ENCODE data around the gene PRKCE. TPM values are rescaled to one million over a fixed set of nuclear protein-coding genes. Genes with fewer than 3 reads are reported as not detected.
"Not testable (repeated sequence)": the region's sequence is repeated elsewhere in the genome, so short reads cannot be mapped to it uniquely, and the experiment has no call there.

PRKCE gene
- polyA plus RNA-seq, 3 donors: 8.3 to 9.2 (median 8.7) TPM

DNA sequence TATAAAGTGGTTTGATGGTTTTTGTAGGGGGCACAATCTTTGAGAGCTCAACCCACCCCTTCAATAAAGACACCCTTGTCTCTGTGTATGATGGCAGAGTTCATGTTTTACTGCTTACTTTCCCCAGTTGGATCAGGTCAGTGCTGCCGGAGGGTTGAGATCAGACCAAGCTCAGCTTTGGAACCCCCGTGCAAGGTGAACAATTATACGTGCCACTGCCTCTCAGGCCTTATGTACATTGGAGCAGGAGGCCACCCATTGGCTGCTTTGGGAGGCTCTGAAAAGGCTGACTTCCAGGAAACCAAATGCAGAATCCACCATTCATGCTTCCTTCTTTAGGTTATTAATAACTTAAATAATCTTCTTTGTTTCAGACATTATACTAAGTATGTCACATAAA, 542.4 kb downstream of the PRKCE start:
- no peak for DNase-seq (ENCODE audit: low read depth in 3 of 3, low spot score in 2 of 3)

DNA sequence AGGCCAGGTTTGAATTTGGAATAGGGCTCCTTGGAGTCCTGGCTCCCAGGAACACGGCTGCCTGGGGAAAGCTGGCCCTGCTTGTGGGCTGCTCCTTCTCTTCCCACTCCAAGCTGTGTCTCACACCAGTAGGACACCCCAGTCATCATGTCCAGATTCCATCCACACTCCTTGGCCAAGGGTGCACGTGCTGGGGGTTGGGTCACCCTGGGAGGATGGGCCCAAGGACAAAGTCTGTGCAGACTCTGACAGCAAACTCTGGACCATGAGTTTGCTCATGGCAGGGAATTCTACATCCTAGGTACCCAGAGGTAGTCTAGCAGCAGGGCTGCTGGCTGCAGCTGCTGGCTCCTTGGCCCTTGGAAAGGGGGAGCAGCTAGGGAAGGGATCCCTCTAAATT, 543.4 kb downstream of the PRKCE start:
- DNase-seq (ENCODE audit: low read depth in 3 of 3, low spot score in 2 of 3): no peak

DNA sequence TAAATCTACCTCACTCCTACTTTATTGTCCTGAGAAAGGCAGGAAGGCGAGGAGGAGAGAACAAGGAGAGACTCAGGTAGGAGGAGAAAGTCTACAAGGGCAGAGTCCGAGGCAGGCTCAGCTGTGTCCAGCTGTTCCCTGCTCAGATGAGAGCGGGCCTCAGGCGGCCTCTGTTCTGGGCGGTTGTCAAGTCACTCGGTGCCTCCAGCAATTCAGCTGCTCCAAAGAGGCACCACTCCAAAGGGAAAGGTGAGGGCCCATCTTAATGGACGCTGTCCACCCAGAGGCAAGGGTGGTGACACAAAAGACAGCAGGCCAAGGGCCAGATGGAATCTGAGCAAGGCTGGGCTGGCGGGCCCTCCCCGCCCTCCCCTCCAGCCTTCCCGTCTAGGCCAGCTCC, 544.3 kb downstream of the PRKCE start:
- no peak for DNase-seq (ENCODE audit: low read depth in 3 of 3, low spot score in 2 of 3)

DNA sequence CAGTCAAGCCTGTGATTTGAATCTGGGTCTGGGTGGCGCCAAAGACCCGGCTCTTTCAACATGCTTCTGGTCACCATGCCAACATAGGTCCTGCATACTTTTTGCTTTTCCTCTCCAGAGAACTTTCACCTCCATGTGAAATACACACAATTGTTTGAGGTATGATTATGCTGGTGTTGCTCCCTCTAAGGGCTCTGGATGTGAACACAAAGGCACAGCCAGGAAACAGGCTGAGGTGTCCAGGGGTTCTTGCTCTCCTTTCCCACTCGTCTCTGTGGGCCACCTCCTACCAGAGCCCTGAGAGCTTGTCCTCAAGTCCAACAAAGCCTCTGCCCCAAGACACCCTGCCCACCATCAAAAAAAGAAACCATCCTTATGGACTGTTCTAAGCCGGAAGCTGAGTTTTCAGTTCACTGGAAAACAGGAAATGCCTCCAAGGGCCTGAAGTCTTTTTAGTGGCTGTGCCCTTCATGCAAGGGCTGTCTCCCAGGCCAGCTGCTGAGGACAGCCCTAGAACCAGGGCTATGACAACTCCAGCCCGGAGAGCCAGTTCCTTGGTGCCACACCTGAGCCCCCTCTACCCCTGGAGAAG, 545.5 kb downstream of the PRKCE start:
- no peak for DNase-seq (ENCODE audit: low read depth in 3 of 3, low spot score in 2 of 3)

DNA sequence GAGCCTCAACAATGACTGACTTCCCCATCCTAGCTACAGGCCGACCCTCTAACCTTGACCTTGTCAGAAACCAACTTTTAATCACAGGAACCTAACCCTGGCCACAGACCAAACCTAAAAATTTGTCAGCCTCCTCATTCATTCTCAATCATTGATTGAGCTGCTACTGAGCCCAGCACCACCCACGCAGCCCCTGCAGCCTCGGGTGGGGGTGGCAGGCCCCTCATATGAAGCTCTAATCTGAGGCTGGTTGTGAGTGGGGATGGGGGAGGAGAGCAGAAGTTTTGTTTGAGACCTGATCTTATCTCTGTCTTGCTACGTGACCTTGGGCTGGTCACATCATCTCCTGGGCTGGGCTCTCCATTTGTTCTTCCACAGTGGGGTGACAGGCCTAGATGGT, 546.2 kb downstream of the PRKCE start:
- no peak for DNase-seq (ENCODE audit: low read depth in 3 of 3, low spot score in 2 of 3)

DNA sequence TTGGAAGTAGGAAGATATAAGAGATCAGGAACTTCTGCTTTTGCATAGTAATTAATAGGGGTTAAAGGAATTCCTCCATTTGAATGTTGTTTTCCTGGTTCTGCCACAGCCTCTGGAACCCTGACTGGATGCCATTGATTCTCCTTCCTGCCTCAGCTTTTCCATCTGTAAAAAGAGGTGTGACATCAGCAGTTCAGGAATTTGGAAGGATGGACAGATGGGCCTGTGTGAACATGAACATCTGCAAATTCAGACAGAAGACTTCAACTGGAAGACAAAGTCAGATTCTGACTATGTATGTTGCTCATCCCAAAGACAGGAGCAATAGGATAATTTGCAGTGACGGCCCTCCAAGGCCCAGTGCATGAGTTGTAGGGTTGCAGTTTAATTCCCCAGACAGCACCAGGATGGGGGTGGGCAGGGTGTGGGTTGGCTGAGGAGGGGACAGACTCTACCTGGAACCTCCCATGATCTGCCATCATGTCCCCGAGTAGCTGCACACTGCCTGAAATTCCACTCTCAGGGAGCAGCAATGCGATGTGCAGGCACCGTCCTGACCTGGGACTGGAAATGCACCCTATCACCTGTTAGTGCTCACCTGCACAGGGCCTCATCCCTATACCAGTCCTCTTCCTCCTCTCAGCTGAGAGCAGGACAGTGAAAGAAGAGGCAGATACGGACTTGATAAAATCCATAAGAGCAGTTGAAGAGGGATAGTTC, 546.8 kb downstream of the PRKCE start:
- DNase-seq (ENCODE audit: low read depth in 3 of 3, low spot score in 2 of 3): no peak

DNA sequence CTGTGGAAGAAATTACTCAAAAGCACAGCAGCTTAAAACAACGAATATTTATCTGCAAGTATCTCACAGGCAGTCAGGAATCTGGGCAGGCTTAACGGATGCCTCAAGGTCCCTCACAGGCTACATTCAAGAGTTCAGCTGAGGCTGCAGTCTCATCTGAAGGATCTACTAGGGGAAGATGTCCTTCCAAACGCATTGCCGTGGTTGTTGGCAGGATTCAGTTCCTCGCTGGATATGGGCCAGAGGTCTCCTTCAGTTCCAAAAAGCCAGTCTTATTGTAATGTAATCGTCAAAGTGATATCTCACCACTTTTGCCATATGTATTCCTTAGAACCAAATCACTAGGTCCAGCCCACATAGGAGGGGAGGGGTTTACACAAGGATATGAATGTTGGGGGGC, 547.5 kb downstream of the PRKCE start:
- DNase-seq (ENCODE audit: low read depth in 3 of 3, low spot score in 2 of 3): no peak

DNA sequence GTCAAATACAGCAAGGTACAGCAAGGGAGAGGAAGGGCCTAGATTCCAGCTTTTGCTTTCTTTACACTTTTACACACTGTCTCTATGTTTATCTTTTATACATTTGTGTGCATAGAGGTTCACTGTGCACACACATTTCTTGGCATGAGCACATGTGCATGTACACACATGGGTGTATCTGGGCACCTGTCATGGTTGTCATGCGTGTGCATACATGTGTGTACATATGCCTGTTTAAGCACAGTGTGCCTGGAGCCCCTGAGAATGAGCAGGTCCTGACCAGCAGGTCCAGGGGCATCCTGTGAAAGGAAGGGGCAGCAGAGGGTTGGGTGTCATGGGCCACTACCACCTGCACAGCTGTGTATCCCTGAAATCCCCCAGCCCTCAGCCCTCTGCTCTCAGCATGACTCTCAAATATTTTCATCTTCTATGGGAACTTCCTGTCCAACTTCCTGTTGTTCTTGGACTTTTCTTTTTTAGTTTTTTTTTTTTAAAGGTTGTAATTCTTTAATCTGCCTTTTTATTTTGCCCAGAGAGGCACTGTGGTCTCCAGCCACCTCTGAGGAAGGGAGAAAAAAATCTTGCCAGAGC, 548.7 kb downstream of the PRKCE start:
- DNase-seq (ENCODE audit: low read depth in 3 of 3, low spot score in 2 of 3): no peak

DNA sequence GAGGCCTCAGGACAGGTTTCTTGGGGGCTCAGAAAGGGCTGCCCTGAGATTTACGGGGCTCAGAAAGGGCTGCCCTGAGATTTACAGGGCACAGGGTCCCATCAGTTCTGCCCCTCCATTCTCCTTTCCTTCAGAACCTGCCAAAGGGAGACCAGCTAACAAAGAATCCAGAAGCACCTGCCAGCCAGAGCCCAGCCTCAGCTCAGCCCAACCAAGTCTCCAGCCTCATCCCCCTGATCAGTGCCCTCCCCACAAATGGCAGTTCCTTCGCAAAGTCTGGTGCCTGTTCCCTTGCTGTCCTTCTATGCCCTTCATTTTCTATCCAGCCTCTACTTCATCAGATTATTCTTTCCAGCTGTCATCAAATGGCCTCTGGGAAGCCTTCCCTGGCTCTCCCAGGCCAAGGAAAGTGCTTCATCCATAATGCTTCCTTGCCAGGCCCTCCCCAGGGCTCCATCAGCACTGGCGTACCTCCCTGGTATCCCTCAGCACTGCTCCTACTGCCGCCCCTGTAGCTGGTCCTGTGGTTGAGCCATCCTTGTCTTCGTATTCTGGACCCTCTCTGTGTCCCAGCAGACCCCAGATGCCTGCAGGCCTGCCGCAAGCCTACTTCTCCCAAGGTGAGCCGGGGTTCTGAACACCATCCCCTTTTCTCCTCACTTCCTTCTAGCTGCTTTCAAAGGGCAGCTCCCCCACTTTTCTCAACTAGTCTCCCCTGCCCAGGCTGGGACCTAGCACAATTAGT, 549.6 kb downstream of the PRKCE start:
- DNase-seq (ENCODE audit: low read depth in 3 of 3, low spot score in 2 of 3): no peak

DNA sequence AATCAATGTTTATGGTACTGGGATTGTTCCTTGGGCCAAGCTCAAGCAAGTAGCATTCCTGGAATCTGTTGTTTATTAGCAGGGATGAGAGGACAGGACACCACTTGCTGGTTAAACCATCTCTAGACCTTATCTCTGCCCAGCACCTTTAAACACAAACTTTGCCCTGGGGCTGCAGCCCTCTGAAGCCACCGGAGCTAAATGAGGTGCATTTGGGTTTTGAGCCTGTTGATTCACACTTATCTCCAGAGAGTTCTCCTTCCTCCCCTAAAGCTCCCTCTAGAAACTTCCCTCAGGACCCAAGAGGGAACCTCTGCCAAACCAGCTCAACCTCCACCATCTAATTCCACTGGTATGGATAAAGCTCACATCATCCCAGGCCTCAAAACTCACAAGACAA, 551.0 kb downstream of the PRKCE start:
- no peak for DNase-seq (ENCODE audit: low read depth in 3 of 3, low spot score in 2 of 3)

DNA sequence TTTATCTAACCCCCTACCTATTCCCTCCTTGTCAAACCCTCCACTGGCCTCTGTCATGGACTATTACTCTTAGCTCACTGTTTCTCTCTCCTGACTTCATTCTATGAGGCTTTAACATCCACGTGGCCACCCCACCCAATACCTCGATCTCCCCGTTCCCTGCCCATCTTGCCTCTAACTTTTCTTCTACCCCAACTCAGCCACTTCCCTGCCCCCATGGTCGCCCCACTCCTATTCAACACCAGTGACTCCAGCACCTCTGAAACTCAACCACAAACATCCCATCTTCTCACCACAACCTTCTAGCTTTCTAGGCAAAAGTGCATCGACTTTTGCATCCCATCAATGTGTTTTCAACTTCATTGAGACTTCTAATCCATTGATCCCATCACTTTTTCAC, 551.5 kb downstream of the PRKCE start:
- no peak for DNase-seq (ENCODE audit: low read depth in 3 of 3, low spot score in 2 of 3)

DNA sequence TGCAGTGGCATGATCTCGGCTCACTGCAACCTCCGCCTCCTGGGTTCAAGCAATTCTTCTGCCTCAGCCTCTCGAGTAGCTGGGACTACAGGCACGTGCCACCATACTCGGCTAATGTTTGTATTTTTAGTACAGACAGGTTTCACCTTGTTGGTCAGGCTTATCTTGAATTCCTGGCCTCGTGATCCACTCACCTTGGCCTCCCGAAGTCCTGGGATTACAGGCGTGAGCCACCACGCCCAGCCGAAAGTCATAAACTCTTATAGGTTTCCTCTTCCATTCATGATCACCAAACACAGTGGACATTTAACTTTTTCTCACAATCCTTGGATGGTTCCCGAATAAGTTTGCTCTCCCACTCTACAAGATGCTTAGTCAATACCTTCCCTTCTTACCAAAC, 552.2 kb downstream of the PRKCE start:
- DNase-seq (ENCODE audit: low read depth in 3 of 3, low spot score in 2 of 3): not testable (repeated sequence)

DNA sequence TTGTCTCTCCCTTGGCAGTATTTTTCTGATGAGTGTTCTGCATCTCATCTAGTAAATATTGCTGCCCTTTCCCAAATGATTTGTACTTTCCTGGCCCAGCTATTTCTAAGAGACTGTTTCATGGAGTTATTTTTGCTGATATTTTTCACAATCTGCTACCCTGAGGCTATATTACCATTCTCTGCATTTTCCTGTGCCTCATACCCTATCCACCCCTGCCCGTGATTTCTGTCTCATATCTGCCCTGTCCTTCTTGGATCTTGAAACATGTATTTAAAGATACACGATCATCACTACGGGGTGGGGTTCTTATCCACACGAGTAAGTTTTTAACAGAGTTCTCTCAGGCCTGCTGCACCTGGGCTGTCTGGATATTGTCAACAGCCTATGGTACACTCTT, 556.1 kb downstream of the PRKCE start:
- no peak for DNase-seq (ENCODE audit: low read depth in 3 of 3, low spot score in 2 of 3)

DNA sequence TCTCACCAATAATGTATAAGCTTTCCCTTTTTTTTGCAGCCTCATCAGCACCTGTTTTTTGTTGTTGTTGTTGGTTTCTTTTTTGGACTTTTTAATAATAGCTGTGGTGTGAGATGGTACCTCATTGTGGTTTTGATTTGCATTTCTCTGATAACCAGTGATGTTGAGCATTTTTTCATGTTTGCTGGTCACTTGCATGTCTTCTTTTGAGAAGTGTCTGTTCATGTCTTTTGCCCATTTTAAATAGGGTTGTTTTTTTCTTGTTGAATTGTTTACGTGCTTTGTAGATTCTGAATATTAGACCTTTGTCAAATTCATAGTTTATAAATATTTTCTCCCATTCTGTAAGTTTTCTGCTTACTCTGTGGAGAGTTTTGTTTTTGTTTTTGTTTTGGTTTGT, 557.3 kb downstream of the PRKCE start:
- no peak for DNase-seq (ENCODE audit: low read depth in 3 of 3, low spot score in 2 of 3)

DNA sequence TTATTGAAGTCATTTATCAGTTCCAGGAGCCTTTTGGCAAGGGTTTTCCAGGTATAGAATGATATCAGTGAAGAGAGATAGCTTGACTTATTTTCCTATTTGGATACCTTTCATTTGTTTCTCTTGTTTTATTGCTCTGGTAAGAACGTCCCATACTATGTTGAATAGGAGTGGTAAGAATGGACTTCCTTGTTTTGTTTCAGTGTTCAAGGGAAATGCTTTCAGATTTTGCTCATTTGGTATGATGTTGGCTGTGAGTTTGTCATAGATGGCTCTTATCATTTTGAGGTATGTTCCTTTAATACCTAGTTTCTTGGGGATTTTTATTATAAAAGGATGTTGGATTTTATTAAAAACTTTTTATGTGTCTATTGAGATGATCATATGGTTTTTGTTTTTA, 558.6 kb downstream of the PRKCE start:
- no peak for DNase-seq (ENCODE audit: low read depth in 3 of 3, low spot score in 2 of 3)

DNA sequence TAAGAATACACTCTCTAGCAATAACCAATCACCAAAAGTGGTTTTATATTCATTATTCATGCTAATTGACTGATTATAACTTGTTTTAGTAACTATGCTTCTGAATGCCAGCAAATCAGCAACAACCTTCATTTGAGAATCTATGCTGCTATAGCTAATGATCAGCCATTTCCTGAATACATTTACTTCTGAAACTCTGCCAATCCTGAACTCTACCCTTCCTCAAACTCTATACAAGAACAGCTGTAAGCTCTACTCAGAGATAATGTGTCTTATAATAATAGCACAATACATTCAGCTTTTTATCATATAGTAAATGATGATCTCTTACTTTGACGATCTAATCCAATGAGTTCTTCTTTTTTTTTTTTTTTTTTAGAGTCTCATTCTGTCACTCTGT, 560.0 kb downstream of the PRKCE start:
- DNase-seq (ENCODE audit: low read depth in 3 of 3, low spot score in 2 of 3): no peak

DNA sequence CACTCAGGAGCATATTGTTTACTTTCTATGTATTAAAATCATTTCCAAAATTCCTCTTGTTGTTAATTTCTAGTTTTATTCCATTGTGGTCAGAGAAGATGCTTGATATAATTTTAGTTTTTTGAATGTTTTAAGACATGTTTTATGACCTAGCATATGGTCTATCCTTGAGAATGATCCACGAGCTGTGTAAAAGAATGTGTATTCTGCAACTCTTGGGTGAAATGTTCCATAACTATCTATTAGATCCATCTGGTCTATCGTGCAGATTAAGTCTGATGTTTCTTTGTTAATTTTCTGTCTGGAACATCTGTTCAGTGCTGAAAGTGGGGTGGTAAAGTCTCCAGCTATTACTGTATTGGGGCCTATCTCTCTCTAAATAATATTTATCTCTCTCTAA, 562.4 kb downstream of the PRKCE start:
- no peak for DNase-seq (ENCODE audit: low read depth in 3 of 3, low spot score in 2 of 3)

DNA sequence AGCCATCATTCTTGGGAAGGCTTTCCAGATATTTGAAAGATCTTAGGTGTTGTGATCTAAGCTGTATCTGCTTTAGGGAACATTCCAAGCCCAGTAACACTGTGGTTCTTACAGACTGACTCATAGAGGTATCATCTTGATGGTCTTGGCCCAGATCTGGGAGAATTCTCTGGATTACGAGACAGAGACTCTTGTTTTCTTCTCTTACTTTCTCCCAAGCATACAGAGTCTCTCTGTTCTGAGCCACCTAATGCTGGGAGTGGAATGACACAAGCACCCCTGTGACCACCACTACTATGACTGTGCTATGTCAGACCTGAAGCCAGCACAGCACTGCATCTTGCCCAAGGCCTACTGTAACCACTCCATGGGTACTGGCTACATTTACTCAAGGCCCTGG, 564.7 kb downstream of the PRKCE start:
- no peak for DNase-seq (ENCODE audit: low read depth in 3 of 3, low spot score in 2 of 3)

DNA sequence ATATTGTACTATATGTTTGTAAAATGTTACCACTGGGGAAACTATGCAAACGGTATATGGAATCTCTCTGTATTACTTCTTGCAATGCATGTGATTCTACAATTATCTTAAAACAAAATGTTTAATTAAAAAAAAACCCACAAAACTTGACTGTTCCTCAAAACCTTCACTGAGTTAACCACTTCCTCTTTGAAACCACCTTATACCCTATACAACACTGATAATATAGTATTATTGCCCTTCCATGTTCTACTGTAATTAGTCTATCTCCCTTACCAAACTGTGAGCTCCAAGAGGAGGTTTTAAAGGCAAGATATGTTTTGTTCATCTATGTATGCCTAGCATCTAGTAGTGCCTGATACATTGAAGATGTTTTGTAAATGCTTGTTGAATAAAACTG, 572.0 kb downstream of the PRKCE start:
- DNase-seq (ENCODE audit: low read depth in 3 of 3, low spot score in 2 of 3): not testable (repeated sequence)

DNA sequence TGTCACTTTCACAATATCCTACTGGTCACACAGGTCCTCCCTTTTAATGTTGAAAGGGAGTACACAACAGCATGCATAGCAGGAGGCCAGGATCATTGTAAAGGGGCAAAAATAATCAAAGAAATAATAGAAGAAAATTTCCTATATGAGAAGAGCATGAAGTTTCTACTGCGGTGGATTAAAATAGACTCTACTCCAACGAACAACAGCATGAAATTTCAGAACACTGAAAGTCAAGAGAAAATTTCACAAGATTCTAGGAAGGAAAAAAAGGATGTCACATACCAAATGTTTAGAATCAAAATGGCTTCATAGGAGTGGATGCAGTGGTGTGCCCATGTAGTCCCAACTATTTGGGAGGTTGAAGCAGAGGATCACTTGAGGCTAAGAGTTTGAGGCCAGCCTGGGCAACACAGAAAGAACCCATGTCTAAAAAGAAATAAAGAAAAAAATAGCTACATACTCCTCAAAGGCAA, 573.7 kb downstream of the PRKCE start:
- no peak for DNase-seq (ENCODE audit: low read depth in 3 of 3, low spot score in 2 of 3)

DNA sequence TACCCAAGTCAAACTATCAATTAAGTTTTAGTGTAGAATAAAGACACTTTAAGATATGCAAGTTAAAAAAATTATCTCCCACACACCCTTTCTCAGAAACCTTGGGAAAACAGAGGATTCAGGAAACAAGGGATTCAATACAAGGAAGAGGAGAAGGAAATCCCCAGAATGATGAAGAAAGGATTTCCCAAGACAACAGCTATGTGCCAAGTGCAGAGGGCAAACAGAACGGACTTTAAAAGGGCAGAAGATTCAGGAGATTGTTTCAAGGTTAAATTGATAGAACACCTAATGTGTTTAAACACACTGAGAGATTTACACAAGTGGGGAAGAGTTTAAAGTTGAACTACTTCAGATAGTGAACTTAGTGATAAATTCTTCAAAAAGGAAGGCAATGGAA, 574.3 kb downstream of the PRKCE start:
- no peak for DNase-seq (ENCODE audit: low read depth in 3 of 3, low spot score in 2 of 3)

DNA sequence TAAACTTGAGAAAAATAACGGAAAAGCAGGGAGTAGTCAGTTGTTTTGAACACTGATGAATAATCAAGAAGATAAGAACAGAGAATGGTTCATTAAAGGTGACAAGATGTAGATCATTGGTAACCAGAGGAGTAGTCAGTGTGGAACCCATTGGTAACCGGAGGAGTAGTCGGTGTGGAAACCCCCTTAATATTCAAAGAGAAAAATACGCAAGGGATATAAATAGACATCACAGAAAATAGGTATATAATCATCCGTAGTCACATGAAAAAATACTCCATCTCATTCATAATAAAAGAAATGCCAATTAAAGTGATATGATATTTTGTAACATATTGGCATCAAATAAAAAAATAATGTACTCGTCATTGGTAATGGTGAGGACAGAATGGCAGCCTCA, 575.1 kb downstream of the PRKCE start:
- no peak for DNase-seq (ENCODE audit: low read depth in 3 of 3, low spot score in 2 of 3)
